Keratinocyte (primary cell): ENCODE results near the gene MXI1. TPM values are rescaled to one million over a fixed set of nuclear protein-coding genes. Genes with fewer than 3 reads are reported as not detected.

Experiments used
- DNase-seq: peaks from one replicate; pipeline ENCODE4 v3.0.0-alpha.2; 2011; ENCODE audit warnings: low read depth, missing footprints, low spot score
- FAIRE-seq: peaks from 2 replicates; lab custom pipeline; 2011; peaks lifted over from hg19 to GRCh38; lab: Jason Lieb, UNC
- H2AFZ ChIP-seq: 2 replicates; pipeline ENCODE4 v1.6.0; 2012; ENCODE audit warnings: low read length, control low read depth, inconsistent platforms; ENCODE audit not compliant: control insufficient read depth
- H3K27ac ChIP-seq: 2 replicates; pipeline ENCODE4 v1.5.1; 2011; ENCODE audit warnings: low read length; ENCODE audit not compliant: control insufficient read depth, insufficient read depth
- H3K27me3 ChIP-seq: 3 replicates; pipeline ENCODE4 v1.6.0; 2011; ENCODE audit warnings: low read length; ENCODE audit not compliant: control insufficient read depth, insufficient read depth; ENCODE audit errors: extremely low read depth
- H3K36me3 ChIP-seq, 2 experiments: 2 replicates in 1 of 2; 3 replicates in 1 of 2; pipeline ENCODE4 v1.5.1; 2011; ENCODE audit warnings: low read length in 2 of 2, mild to moderate bottlenecking in 1 of 2; ENCODE audit not compliant: control insufficient read depth in 2 of 2, insufficient read depth in 2 of 2; ENCODE audit errors: extremely low read depth in 1 of 2
- H3K4me1 ChIP-seq: 3 replicates; pipeline ENCODE4 v1.5.1; 2011; ENCODE audit warnings: low read length; ENCODE audit not compliant: control insufficient read depth, insufficient read depth; ENCODE audit errors: extremely low read depth
- H3K4me2 ChIP-seq: 3 replicates; pipeline ENCODE4 v1.6.0; 2011; ENCODE audit warnings: low read depth, low read length; ENCODE audit not compliant: control insufficient read depth, insufficient read depth; ENCODE audit errors: extremely low read depth
- H3K4me3 ChIP-seq, 3 experiments: fragments of 200-600 bp in 1 of 3; sonication (generic) in 1 of 3; 2 replicates in 2 of 3; 3 replicates in 1 of 3; pipeline ENCODE4 v1.5.1; 2011 to 2016; ENCODE audit warnings: low read length in 3 of 3, mild to moderate bottlenecking in 3 of 3, control low read depth in 2 of 3, inconsistent platforms in 1 of 3, low read depth in 1 of 3, mixed read lengths in 1 of 3, mixed run types in 1 of 3, moderate library complexity in 1 of 3; ENCODE audit not compliant: control insufficient read depth in 2 of 3, insufficient read depth in 2 of 3; ENCODE audit errors: extremely low read depth in 1 of 3
- H3K79me2 ChIP-seq: 2 replicates; pipeline ENCODE4 v1.6.0; 2012; ENCODE audit warnings: low read length; ENCODE audit not compliant: control insufficient read depth, insufficient read depth
- H3K9ac ChIP-seq: 3 replicates; pipeline ENCODE4 v1.6.0; 2011; ENCODE audit warnings: low read length; ENCODE audit not compliant: control insufficient read depth, insufficient read depth; ENCODE audit errors: extremely low read depth
- H3K9me1 ChIP-seq: 3 replicates; pipeline ENCODE4 v1.6.0; 2011; ENCODE audit warnings: low read length; ENCODE audit not compliant: control insufficient read depth, insufficient read depth; ENCODE audit errors: extremely low read depth
- H3K9me3 ChIP-seq: 2 replicates; pipeline ENCODE4 v1.5.1; 2012; ENCODE audit warnings: low read depth, low read length; ENCODE audit not compliant: control insufficient read depth
- H4K20me1 ChIP-seq: 3 replicates; pipeline ENCODE4 v1.6.0; 2011; ENCODE audit warnings: low read length; ENCODE audit not compliant: control insufficient read depth, insufficient read depth; ENCODE audit errors: extremely low read depth
- CTCF ChIP-seq, 3 experiments: IDR thresholded peaks in 1 of 3; conservative IDR thresholded peaks in 1 of 3; optimal IDR thresholded peaks in 1 of 3; 2 replicates in 2 of 3; 3 replicates in 1 of 3; pipeline versions ENCODE3 to v1.5.1; 2011; ENCODE audit warnings: low read length in 3 of 3, mild to moderate bottlenecking in 3 of 3, moderate library complexity in 2 of 3, control low read depth in 1 of 3, inconsistent platforms in 1 of 3; ENCODE audit not compliant: insufficient read depth in 2 of 3; ENCODE audit errors: extremely low read depth in 1 of 3
- EZH2 ChIP-seq: IDR thresholded peaks from one replicate; pipeline ENCODE4 v1.6.1; 2012; ENCODE audit warnings: inconsistent platforms, mild to moderate bottlenecking, low read length, moderate library complexity
- dilution Hi-C: fragments of 300-500 bp; cut with MboI; formaldehyde crosslinking; loops from one replicate; pipeline ENCODE4 v1.7.0; 2020; ENCODE audit warnings: low sequenced_read_pairs; ENCODE audit not compliant: extremely low pct_ligation_motif_present
- polyA plus RNA-seq, 5 experiments: library from polyadenylated mRNA; depleted of rRNA in 3 of 5; stranded (reverse) in 3 of 5; stranded (forward) in 1 of 5; unstranded in 1 of 5; fragments of >200 nt; gene quantifications; 1 replicate in 1 of 5; 2 replicates in 3 of 5; 3 replicates in 1 of 5; pipeline versions ENCODE4 v1.2.1 to v1.2.3, GENCODE V29; 2011 to 2012; ENCODE audit warnings: missing spikeins in 2 of 5, low read depth in 1 of 5, low replicate concordance in 1 of 5

MXI1 gene
- polyA plus RNA-seq, 1 donor (not counting 4 experiments of a cell fraction or from before 2014, with no cell fraction given), result 17.8 TPM

DNA sequence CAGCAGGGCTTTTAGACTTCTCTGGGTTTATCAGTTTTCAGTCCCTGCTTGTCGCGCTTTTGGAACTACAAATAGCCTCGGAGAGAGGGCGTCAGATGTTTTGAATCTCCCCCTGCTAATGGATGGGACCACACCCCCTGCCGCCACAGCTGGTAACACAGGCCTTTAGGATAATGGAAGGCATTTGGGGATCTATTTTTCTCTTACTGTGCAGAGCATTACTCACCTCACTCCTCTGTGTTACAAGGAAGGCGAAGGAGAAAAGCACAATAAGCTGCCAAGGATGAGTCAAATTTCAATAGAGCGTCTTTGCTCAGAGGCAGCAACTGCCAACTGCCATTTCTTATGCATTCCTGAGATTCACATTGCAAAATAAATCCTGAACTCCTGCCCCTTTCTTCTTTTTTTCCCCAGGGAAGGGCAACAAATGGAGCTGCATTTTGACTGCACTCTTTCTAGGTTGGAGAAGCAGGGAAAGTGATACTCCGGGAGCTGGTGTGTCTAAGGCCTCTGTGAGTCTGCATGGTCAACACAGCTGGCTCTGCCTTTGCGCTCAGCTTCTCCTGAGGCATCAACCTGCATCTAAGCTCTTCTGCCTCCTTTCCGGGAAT, 128.8 kb downstream of the MXI1 start:
- H3K9me3 ChIP-seq, result no peaks in the 10 kb centered on the region
- peak overlapping the region; percentile 49 for H2AFZ ChIP-seq
- TF ChIP-seq EZH2, result no peak
- TF ChIP-seq CTCF (optimal IDR thresholded peaks at IDR 0.05 in 1 of 3, IDR thresholded peaks at IDR 0.05 in 1 of 3, conservative IDR thresholded peaks at IDR 0.05 in 1 of 3; ENCODE audit: extremely low read depth in 1 of 3, insufficient read depth in 2 of 3, low read length in 3 of 3), result peak in 1 of 3 experiments; percentile 27
- H3K27ac ChIP-seq, result peak overlapping the region; percentile 67
- no peaks in the 10 kb centered on the region for H3K36me3 ChIP-seq
- H3K4me2 ChIP-seq, result peak overlapping the region; percentile 65
- peak; percentile 89 for FAIRE-seq
- peak overlapping the region in 1 of 3 experiments; percentile 43 for H3K4me3 ChIP-seq
- no peaks in the 10 kb centered on the region for H3K79me2 ChIP-seq
- H3K4me1 ChIP-seq, result peaks cover 20% of the 10 kb centered on the region
- no peaks in the 10 kb centered on the region for H3K9me1 ChIP-seq
- dilution Hi-C loops, result no loop called here
- H4K20me1 ChIP-seq, result no peaks in the 10 kb centered on the region
- H3K9ac ChIP-seq, result peak overlapping the region; percentile 46
- no peaks in the 10 kb centered on the region for H3K27me3 ChIP-seq
- peak; percentile 73 for DNase-seq

Other genes with a start within 250 kb of the MXI1 start
- gene ADD3, start 199.6 kb upstream of the MXI1 start, polyA plus RNA-seq, result 56.9 to 61.7 TPM (median 57.8 TPM) in 3 replicates
- gene SMNDC1, start 97.3 kb downstream of the MXI1 start, polyA plus RNA-seq, result 9.5 to 19.8 TPM (median 17.3 TPM) in 3 replicates